RWPE2 (cell line): ENCODE measurements around the gene PIGT.

ENCODE experiments used
- ATAC-seq: fragments of 200-7000 bp; cut with Tn5 transposase; 3 replicates; pipeline ENCODE4 v1.9.1; 2021; ENCODE audit warnings: low read depth
- DNase-seq: peaks from one replicate; pipeline ENCODE4 v3.0.0-alpha.2; 2020; ENCODE audit warnings: low spot score
- H3K27ac ChIP-seq: fragments of 450-650 bp; 2 replicates; pipeline ENCODE4 v1.5.1; 2017; ENCODE audit warnings: mild to moderate bottlenecking; ENCODE audit not compliant: poor library complexity, severe bottlenecking
- H3K27me3 ChIP-seq: fragments of 250-450 bp; sonication (Bioruptor Pico); 2 replicates; pipeline ENCODE4 v1.5.1; 2021; ENCODE audit warnings: mild to moderate bottlenecking, moderate library complexity; ENCODE audit not compliant: insufficient read depth, poor library complexity, severe bottlenecking
- H3K36me3 ChIP-seq: fragments of 250-450 bp; sonication (Bioruptor Pico); 2 replicates; pipeline ENCODE4 v1.5.1; 2020; ENCODE audit warnings: low read depth, mild to moderate bottlenecking, moderate library complexity
- H3K4me1 ChIP-seq: fragments of 250-450 bp; sonication (Bioruptor Pico); 2 replicates; pipeline ENCODE4 v1.5.1; 2021; ENCODE audit warnings: mild to moderate bottlenecking, moderate library complexity; ENCODE audit not compliant: insufficient read depth, poor library complexity, severe bottlenecking
- H3K4me3 ChIP-seq: fragments of 250-450 bp; sonication (Bioruptor Pico); 2 replicates; pipeline ENCODE4 v1.5.1; 2021; ENCODE audit warnings: mild to moderate bottlenecking, moderate library complexity; ENCODE audit not compliant: severe bottlenecking
- H3K9me3 ChIP-seq: fragments of 250-450 bp; sonication (Bioruptor Pico); 2 replicates; pipeline ENCODE4 v1.5.1; 2021; ENCODE audit warnings: mild to moderate bottlenecking, moderate library complexity; ENCODE audit not compliant: severe bottlenecking
- CTCF ChIP-seq: fragments of 450-650 bp; IDR thresholded peaks from one replicate; pipeline ENCODE4 v1.5.1; 2017; ENCODE audit warnings: mild to moderate bottlenecking, moderate library complexity; ENCODE audit not compliant: poor library complexity, severe bottlenecking

PIGT gene

DNA sequence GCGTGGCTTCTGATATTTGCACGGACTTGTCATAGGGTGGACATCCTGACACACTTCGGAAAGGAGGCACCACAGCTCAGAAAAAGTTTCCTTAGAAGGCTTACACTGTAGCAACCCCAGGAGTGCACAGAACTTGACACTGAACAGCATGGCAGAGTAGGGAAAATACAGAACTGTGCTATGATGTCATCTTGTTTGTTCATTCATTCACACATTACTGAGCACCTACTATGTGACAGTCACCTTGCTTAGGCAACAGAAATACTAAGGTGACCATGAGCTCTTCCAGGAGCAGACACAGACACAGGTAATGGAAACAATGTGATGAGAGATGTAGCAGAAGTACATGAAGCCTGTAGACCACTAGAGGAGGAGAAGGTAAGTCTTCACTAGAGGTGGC is 2.5 kb upstream of the PIGT start:
- no peak for DNase-seq
- TF ChIP-seq CTCF: no peak

DNA sequence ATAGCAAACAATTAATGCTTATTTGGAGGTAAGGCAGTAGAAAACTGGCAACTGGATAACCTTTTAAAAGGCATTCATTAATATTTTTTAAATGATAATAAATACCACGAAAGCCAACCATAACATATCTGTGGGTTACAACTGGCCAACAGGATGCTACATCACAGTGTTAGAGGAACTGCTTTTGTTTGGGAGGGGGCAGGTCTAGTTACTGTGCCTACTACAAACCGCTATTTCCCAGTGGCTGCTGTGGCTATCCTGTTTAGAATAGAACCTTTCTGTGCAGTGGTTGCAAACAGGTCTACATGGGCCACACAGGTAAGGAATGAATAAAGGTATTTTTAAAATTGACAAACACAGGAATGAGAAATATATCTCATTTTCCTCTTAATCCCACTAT is 976 bp downstream of the PIGT start:
- Histone ChIP-seq H3K4me1 (peaks cover 21% of the 10 kb centered on the region), H3K27ac (no peak overlapping the region), H3K4me3 (peak overlapping the region; percentile 59), H3K36me3 (peaks cover 38% of the 10 kb centered on the region), H3K9me3 (no peaks in the 10 kb centered on the region), H3K27me3 (no peaks in the 10 kb centered on the region)
- DNase-seq: no peak
- no peak for TF ChIP-seq CTCF
- ATAC-seq: no peak

More for the DNA sequence above, 2.5 kb upstream of the PIGT start:
- no peaks in the 10 kb centered on the region for H3K9me3 ChIP-seq
- H3K27me3 ChIP-seq: no peaks in the 10 kb centered on the region
- no peak for ATAC-seq
- H3K36me3 ChIP-seq: peaks cover 34% of the 10 kb centered on the region
- H3K4me1 ChIP-seq: peaks cover 10% of the 10 kb centered on the region
- H3K4me3 ChIP-seq: no peak overlapping the region
- H3K27ac ChIP-seq: no peak overlapping the region

DNA sequence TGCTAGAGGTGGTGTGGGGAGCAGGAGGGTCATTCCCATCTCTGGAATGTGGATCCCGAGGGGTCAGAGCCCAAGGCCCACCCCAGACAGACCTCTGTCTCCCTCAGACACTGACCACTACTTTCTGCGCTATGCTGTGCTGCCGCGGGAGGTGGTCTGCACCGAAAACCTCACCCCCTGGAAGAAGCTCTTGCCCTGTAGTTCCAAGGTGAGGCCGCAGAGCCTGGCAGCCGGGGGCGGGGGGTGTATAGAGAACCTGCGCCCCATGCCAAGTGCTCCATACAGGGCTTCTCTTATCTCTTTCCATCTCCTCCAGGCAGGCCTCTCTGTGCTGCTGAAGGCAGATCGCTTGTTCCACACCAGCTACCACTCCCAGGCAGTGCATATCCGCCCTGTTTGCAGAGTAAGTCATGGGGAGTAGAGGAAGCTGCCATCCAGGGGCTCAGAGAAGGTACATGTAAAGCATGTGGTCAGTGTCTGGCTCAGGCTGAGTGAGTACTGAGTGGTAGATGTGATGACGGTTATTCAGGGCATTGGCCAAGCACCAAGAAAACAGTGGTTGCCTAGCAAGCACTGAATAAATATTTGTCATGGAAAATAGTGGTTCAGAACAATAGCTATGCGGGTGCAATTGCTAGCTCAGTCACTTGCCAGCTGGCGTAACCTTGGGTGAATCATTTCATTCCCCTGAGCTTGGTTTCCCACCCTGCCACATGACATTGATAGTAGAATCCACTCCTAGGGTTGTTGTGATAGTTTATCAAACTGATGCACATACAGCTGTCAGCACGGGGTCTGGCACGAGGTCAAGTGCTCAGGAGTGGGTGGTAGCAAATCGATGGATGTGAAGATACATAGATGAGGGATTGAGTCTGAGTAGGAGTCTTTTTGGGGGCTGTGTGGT is 3.5 kb downstream of the PIGT start:
- DNase-seq (peak; percentile 98), ATAC-seq (peak; percentile 94)
- TF ChIP-seq CTCF: no peak
- Histone ChIP-seq H3K4me1 (peaks cover 21% of the 10 kb centered on the region), H3K27ac (peak overlapping the region; percentile 56), H3K4me3 (no peak overlapping the region), H3K9me3 (no peaks in the 10 kb centered on the region), H3K27me3 (no peaks in the 10 kb centered on the region), H3K36me3 (peaks cover 60% of the 10 kb centered on the region)

DNA sequence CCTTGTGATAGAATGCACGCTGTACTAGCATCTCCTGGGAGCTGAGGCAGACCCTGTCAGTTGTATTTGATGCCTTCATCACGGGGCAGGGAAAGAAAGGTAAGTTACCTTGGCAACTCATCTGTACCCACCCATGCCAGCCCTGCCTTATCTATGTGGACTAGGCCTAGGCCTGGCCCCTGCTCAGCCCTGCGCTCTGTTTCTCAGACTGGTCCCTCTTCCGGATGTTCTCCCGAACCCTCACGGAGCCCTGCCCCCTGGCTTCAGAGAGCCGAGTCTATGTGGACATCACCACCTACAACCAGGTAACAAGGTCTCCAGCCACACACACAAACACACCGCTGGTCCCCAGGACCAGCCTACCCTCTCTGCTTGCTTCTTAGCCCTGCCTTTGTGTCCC is 4.2 kb downstream of the PIGT start:
- Histone ChIP-seq H3K4me1 (peaks cover 21% of the 10 kb centered on the region), H3K27me3 (no peaks in the 10 kb centered on the region), H3K36me3 (peaks cover 65% of the 10 kb centered on the region), H3K9me3 (no peaks in the 10 kb centered on the region), H3K4me3 (no peak overlapping the region), H3K27ac (no peak overlapping the region)
- no peak for DNase-seq
- no peak for TF ChIP-seq CTCF
- no peak for ATAC-seq

GRCh38 chr20:45423700-45424099 is 7.8 kb downstream of the PIGT start:
- ATAC-seq (no peak), DNase-seq (no peak)
- H3K4me3 ChIP-seq: no peak overlapping the region
- H3K9me3 ChIP-seq: no peaks in the 10 kb centered on the region
- no peaks in the 10 kb centered on the region for H3K27me3 ChIP-seq
- no peak overlapping the region for H3K27ac ChIP-seq
- H3K36me3 ChIP-seq: peaks cover 66% of the 10 kb centered on the region
- TF ChIP-seq CTCF: no peak
- peaks cover 11% of the 10 kb centered on the region for H3K4me1 ChIP-seq
